Adrenal gland (tissue), 12 donors: ENCODE measurements around the gene GRK1. TPM values are rescaled to one million over a fixed set of nuclear protein-coding genes. Genes with fewer than 3 reads are reported as not detected.

Source experiments
- DNase-seq, 7 donors: peaks; one replicate each; pipeline ENCODE4 v3.0.0-alpha.2; 2019 to 2020
- H3K27ac ChIP-seq, 5 donors: fragments of 200-600 bp; sonication (generic) in 4 of 5; 1 replicate in 3 of 5; 2 replicates in 2 of 5; pipeline versions ENCODE4 v1.5.1 to v1.8.0; 2016 to 2020; ENCODE audit warnings: mild to moderate bottlenecking in 1 of 5
- H3K27me3 ChIP-seq: fragments of 200-600 bp; 2 replicates; pipeline ENCODE4 v1.8.0; 2021
- H3K36me3 ChIP-seq, 2 donors: fragments of 200-600 bp; replicated peaks in 1 of 2; 1 replicate in 1 of 2; 2 replicates in 1 of 2; pipeline versions ENCODE4 v1.5.1 to v1.8.0; 2018 to 2022
- H3K4me1 ChIP-seq, 2 donors: fragments of 200-600 bp; replicated peaks in 1 of 2; 1 replicate in 1 of 2; 2 replicates in 1 of 2; pipeline versions ENCODE4 v1.5.1 to v1.8.0; 2018 to 2021
- H3K4me3 ChIP-seq, 4 donors: fragments of 200-600 bp; sonication (generic) in 3 of 4; one replicate each; pipeline ENCODE4 v1.5.1; 2016 to 2018
- H3K9me3 ChIP-seq, 3 donors: fragments of 200-600 bp; sonication (generic) in 1 of 3; replicated peaks in 1 of 3; 1 replicate in 2 of 3; 2 replicates in 1 of 3; pipeline versions ENCODE4 v1.5.1 to v1.8.0; 2016 to 2021
- POLR2A ChIP-seq, 2 donors: fragments of 450-650 bp; IDR thresholded peaks; one replicate each; pipeline ENCODE4 v1.6.1; 2017; ENCODE audit warnings: antibody characterized with exemption in 2 of 2, mild to moderate bottlenecking in 2 of 2, moderate library complexity in 1 of 2
- WGBS, 4 donors: extraction: QIAGEN DNeasy Blood & Tissue Kit in 2 of 4; methylation state at CpG; one replicate each; pipeline versions ENCODE4 v1.1.5 to v1.1.7; 2013 to 2017; 5-methylcytosine and 5-hydroxymethylcytosine counted together
- intact Hi-C, 2 donors: fragments of 100-400 bp; cut with DNase I; formaldehyde crosslinking; loops; one replicate each; pipeline versions ENCODE4 v1.14.1 to v1.15.0; 2022 to 2023
- polyA plus RNA-seq, 3 donors: library from polyadenylated mRNA; stranded (reverse); fragments of 200-250 nt in 2 of 3; fragments of 350-450 nt in 1 of 3; fragmentation: Illumina TruSeq in 1 of 3; extraction: RNeasy Lipid Tissue Mini Kit (QIAGEN cat#74804) in 1 of 3; gene quantifications; one replicate each; pipeline ENCODE4 v1.2.3, GENCODE V29; 2013 to 2014
- total RNA-seq, 9 donors: library from RNA; depleted of rRNA in 4 of 9; stranded (reverse); fragments of >200 nt in 4 of 9; fragments of 120-200 nt in 1 of 9; fragmentation: NEBNext Ultra II Directional in 1 of 9; extraction: Animal tissue kit (Norgen Biotek cat#: 25700) in 1 of 9; gene quantifications; one replicate each; pipeline versions ENCODE4 v1.1.0 to v1.2.4, GENCODE V29; 2013 to 2023
- TF ChIP-seq, protein P1 (sequence below), 6 experiments: fragments of 450-650 bp in 4 of 6; fragments of 200-600 bp in 2 of 6; sonication (generic) in 1 of 6; IDR thresholded peaks; 1 replicate in 5 of 6; 2 replicates in 1 of 6; pipeline versions ENCODE4 v1.5.1 to v1.8.0; 2016 to 2021; ENCODE audit warnings: antibody characterized with exemption in 6 of 6, mild to moderate bottlenecking in 2 of 6, moderate library complexity in 1 of 6
- donor health status: healthy with polysubstance abuse.
- donor health status: Bipolar disorder and iron deficiency.
- donor health status: DM: yes; HTN: yes; CAD: no.
- donor health status: DM: no; HTN: no; CAD: no.
- donor health status: DM: no; HTN: no; CAD: no.
- donor health status: DM: yes; HTN: yes; CAD: no.

GRK1 gene
- total and polyA plus RNA-seq, 12 donors, result 0.04 to 0.38 (median 0.22) TPM; not detected in 9

GRCh38 chr13:113666329-113666670 lies 719 bp upstream of the GRK1 start:
- Histone ChIP-seq H3K36me3 (no peaks in the 10 kb centered on the region), H3K27me3 (no peaks in the 10 kb centered on the region), H3K9me3 (peaks cover 0 to 3% (median 0%) of the 10 kb centered on the region in 3 donors), H3K4me1 (no peaks in the 10 kb centered on the region), H3K4me3 (no peak overlapping the region), H3K27ac (no peak overlapping the region)
- 88 to 100% (median 91%) methylated on average over 1 to 2 of the region's 2 CpGs; no CpG with 5 or more reads in 1 of the 4 donors for WGBS, 4 donors
- intact Hi-C loops, result no loop called here
- DNase-seq, result peak in 1 of 7 donors; percentile 0
- TF ChIP-seq, protein P1, sequence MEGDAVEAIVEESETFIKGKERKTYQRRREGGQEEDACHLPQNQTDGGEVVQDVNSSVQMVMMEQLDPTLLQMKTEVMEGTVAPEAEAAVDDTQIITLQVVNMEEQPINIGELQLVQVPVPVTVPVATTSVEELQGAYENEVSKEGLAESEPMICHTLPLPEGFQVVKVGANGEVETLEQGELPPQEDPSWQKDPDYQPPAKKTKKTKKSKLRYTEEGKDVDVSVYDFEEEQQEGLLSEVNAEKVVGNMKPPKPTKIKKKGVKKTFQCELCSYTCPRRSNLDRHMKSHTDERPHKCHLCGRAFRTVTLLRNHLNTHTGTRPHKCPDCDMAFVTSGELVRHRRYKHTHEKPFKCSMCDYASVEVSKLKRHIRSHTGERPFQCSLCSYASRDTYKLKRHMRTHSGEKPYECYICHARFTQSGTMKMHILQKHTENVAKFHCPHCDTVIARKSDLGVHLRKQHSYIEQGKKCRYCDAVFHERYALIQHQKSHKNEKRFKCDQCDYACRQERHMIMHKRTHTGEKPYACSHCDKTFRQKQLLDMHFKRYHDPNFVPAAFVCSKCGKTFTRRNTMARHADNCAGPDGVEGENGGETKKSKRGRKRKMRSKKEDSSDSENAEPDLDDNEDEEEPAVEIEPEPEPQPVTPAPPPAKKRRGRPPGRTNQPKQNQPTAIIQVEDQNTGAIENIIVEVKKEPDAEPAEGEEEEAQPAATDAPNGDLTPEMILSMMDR (IDR thresholded peaks at IDR 0.05), result no peak
- no peak for TF ChIP-seq POLR2A (IDR thresholded peaks at IDR 0.05)

- Histone ChIP-seq H3K27ac (no peak overlapping the region), H3K27me3 (no peaks in the 10 kb centered on the region), H3K36me3 (no peaks in the 10 kb centered on the region), H3K9me3 (no peaks in the 10 kb centered on the region), H3K4me1 (no peaks in the 10 kb centered on the region), H3K4me3 (no peak overlapping the region)
- peak in 1 of 7 donors; percentile 11 for DNase-seq
- TF ChIP-seq POLR2A (IDR thresholded peaks at IDR 0.05), result no peak
- TF ChIP-seq, protein P1 (IDR thresholded peaks at IDR 0.05), result no peak
- intact Hi-C loops, result no loop called here
- 88 to 89% (median 89%) methylated on average over 20 to 29 of the region's 29 CpGs for WGBS, 4 donors
Measured at GRCh38 chr13:113667771-113668490, 912 bp downstream of the GRK1 start.

GRCh38 chr13:113668491-113668971 lies 1.5 kb downstream of the GRK1 start:
- H3K27ac ChIP-seq, result no peak overlapping the region
- DNase-seq, result peak in 2 of 7 donors; percentile 9 to 11
- no peaks in the 10 kb centered on the region for H3K36me3 ChIP-seq
- H3K9me3 ChIP-seq, result no peaks in the 10 kb centered on the region
- H3K4me3 ChIP-seq, result no peak overlapping the region
- 77 to 89% (median 84%) methylated on average over 8 to 24 of the region's 24 CpGs for WGBS, 4 donors
- no peaks in the 10 kb centered on the region for H3K27me3 ChIP-seq
- TF ChIP-seq POLR2A (IDR thresholded peaks at IDR 0.05), result no peak
- TF ChIP-seq, protein P1 (IDR thresholded peaks at IDR 0.05), result no peak
- intact Hi-C loops, result no loop called here
- H3K4me1 ChIP-seq, result no peaks in the 10 kb centered on the region

DNA sequence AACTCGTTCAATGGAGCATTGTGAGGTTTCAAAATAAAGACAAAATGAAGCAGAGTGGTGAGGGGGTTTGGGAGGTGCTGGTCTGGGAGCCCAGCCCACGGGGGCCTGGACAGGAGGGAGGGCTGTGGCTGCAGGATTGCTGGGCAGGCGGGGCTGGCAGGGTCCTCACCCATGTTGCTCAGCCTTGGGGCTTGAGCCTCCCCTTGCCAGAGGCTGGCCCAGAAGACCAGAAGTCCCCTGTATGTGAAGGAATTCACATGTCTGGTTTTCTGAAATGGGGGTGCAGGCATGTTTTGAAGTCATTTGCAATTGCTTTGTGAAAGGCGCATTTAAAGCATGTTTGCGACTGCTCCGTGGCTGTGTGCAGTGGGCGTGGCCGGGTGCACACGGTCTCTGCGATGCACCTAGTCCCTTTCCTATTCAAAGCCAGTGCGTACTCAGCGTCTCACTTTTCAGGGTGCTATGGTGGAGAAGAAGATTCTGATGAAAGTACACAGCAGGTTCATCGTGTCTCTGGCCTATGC lies 2.3 kb downstream of the GRK1 start:
- TF ChIP-seq, protein P1 (IDR thresholded peaks at IDR 0.05), result no peak
- TF ChIP-seq POLR2A (IDR thresholded peaks at IDR 0.05), result no peak
- no peaks in the 10 kb centered on the region for H3K27me3 ChIP-seq
- no peaks in the 10 kb centered on the region for H3K4me1 ChIP-seq
- DNase-seq, result peak in 2 of 7 donors; percentile 5 to 7
- 69 to 85% (median 76%) methylated on average over 12 to 13 of the region's 13 CpGs for WGBS, 4 donors
- no peaks in the 10 kb centered on the region for H3K9me3 ChIP-seq
- no peak overlapping the region for H3K4me3 ChIP-seq
- H3K36me3 ChIP-seq, result no peaks in the 10 kb centered on the region
- intact Hi-C loops, result no loop called here
- no peak overlapping the region for H3K27ac ChIP-seq
